Nephron progenitor cell (in vitro differentiated cells): ENCODE data around the gene UBA6.
"Not testable (repeated sequence)": the region's sequence is repeated elsewhere in the genome, so short reads cannot be mapped to it uniquely, and the experiment has no call there.

Experiments
- DNase-seq: peaks from one replicate; pipeline ENCODE4 v3.0.0; 2021
- H3K27ac Mint-ChIP-seq: 2 replicates; pipeline ENCODE4 v1.8.0; 2021; ENCODE audit warnings: mild to moderate bottlenecking, moderate library complexity, mixed read lengths
- H3K27me3 Mint-ChIP-seq: 2 replicates; pipeline ENCODE4 v1.8.0; 2021; ENCODE audit warnings: mild to moderate bottlenecking, low read depth, mixed read lengths; ENCODE audit not compliant: poor library complexity
- H3K36me3 Mint-ChIP-seq: 2 replicates; pipeline ENCODE4 v1.8.0; 2021; ENCODE audit warnings: low read depth, mixed read lengths
- H3K4me1 Mint-ChIP-seq: 2 replicates; pipeline ENCODE4 v1.8.0; 2021; ENCODE audit warnings: mixed read lengths
- H3K4me3 Mint-ChIP-seq: 2 replicates; pipeline ENCODE4 v1.8.0; 2021; ENCODE audit warnings: mild to moderate bottlenecking, moderate library complexity, mixed read lengths
- H3K9me3 Mint-ChIP-seq: 2 replicates; pipeline ENCODE4 v1.8.0; 2021; ENCODE audit warnings: mild to moderate bottlenecking, moderate library complexity, mixed read lengths
- CTCF ChIP-seq: fragments of 200-600 bp; sonication (generic); IDR thresholded peaks from 2 replicates; pipeline ENCODE4 v1.5.0; 2021; ENCODE audit warnings: antibody characterized with exemption

Gene UBA6

GRCh38 chr4:67743194-67743593 is 42.2 kb upstream of the UBA6 start:
- Mint-ChIP-seq H3K4me1 (peaks cover 10% of the 10 kb centered on the region), H3K27me3 (no peaks in the 10 kb centered on the region), H3K4me3 (no peak overlapping the region), H3K36me3 (no peaks in the 10 kb centered on the region), H3K9me3 (no peaks in the 10 kb centered on the region), H3K27ac (no peak overlapping the region)
- TF ChIP-seq CTCF: no peak
- no peak for DNase-seq

GRCh38 chr4:67736262-67736661 is 35.3 kb upstream of the UBA6 start:
- H3K36me3 Mint-ChIP-seq: peaks cover 17% of the 10 kb centered on the region
- TF ChIP-seq CTCF: no peak
- no peaks in the 10 kb centered on the region for H3K27me3 Mint-ChIP-seq
- H3K4me3 Mint-ChIP-seq: no peak overlapping the region
- H3K4me1 Mint-ChIP-seq: no peaks in the 10 kb centered on the region
- no peak for DNase-seq
- H3K27ac Mint-ChIP-seq: no peak overlapping the region
- H3K9me3 Mint-ChIP-seq: peaks cover 10% of the 10 kb centered on the region

GRCh38 chr4:67735325-67735724 is 34.4 kb upstream of the UBA6 start:
- TF ChIP-seq CTCF: no peak
- Mint-ChIP-seq H3K4me3 (no peak overlapping the region), H3K27me3 (no peaks in the 10 kb centered on the region), H3K27ac (no peak overlapping the region), H3K36me3 (peaks cover 27% of the 10 kb centered on the region), H3K9me3 (peaks cover 14% of the 10 kb centered on the region), H3K4me1 (no peaks in the 10 kb centered on the region)
- DNase-seq: no peak

- not testable (repeated sequence) for DNase-seq, H3K27ac Mint-ChIP-seq, H3K4me3 Mint-ChIP-seq, H3K27me3 Mint-ChIP-seq, H3K4me1 Mint-ChIP-seq
- H3K36me3 Mint-ChIP-seq: peaks cover 50% of the 10 kb centered on the region
- H3K9me3 Mint-ChIP-seq: peaks cover 30% of the 10 kb centered on the region
Measured at GRCh38 chr4:67730511-67730910, 29.6 kb upstream of the UBA6 start.

- Mint-ChIP-seq H3K27ac (no peak overlapping the region), H3K36me3 (peaks cover 52% of the 10 kb centered on the region), H3K4me1 (peaks cover 8% of the 10 kb centered on the region), H3K4me3 (no peak overlapping the region), H3K27me3 (peaks cover 4% of the 10 kb centered on the region), H3K9me3 (peaks cover 30% of the 10 kb centered on the region)
- no peak for TF ChIP-seq CTCF
- DNase-seq: no peak
Measured at GRCh38 chr4:67727124-67727850, 26.3 kb upstream of the UBA6 start.

- Mint-ChIP-seq H3K36me3 (peaks cover 52% of the 10 kb centered on the region), H3K4me3 (no peak overlapping the region), H3K27me3 (peaks cover 4% of the 10 kb centered on the region), H3K4me1 (peaks cover 8% of the 10 kb centered on the region), H3K9me3 (peaks cover 19% of the 10 kb centered on the region), H3K27ac (no peak overlapping the region)
- DNase-seq: no peak
- no peak for TF ChIP-seq CTCF
Measured at GRCh38 chr4:67725981-67726380, 25.0 kb upstream of the UBA6 start.
